HG02973 (cell line): ENCODE measurements around the gene LCE2A.
"Not testable (repeated sequence)": the region's sequence is repeated elsewhere in the genome, so short reads cannot be mapped to it uniquely, and the experiment has no call there.

Experiments
- ATAC-seq: cut with Tn5 transposase; IDR thresholded peaks from one replicate; pipeline ENCODE4 v1.9.1; 2021; ENCODE audit warnings: moderate library complexity; ENCODE audit not compliant: unreplicated experiment

Gene LCE2A

GRCh38 chr1:152697701-152698600 is at the start of gene LCE2A:
LCE2A (plus strand) TSS chr1:152698345; CDS start chr1:152698902, 557 bp downstream.
- ATAC-seq: no peak

- no peak for ATAC-seq
Observed at GRCh38 chr1:152654110-152654509, 44.0 kb upstream of the LCE2A start.

- ATAC-seq: no peak
Observed at GRCh38 chr1:152656459-152656858, 41.7 kb upstream of the LCE2A start.

GRCh38 chr1:152657677-152658076 is 40.5 kb upstream of the LCE2A start:
- ATAC-seq: no peak

- ATAC-seq: no peak
Observed at GRCh38 chr1:152658649-152659048, 39.5 kb upstream of the LCE2A start.

- no peak for ATAC-seq
Observed at GRCh38 chr1:152663098-152663497, 35.0 kb upstream of the LCE2A start, which contains the start of gene LCE2D. LCE2D (plus strand) TSS chr1:152663380; CDS start chr1:152664106, 726 bp downstream.

- not testable (repeated sequence) for ATAC-seq
Observed at GRCh38 chr1:152666171-152666570, 32.0 kb upstream of the LCE2A start.

GRCh38 chr1:152667648-152668047 is 30.5 kb upstream of the LCE2A start:
- no peak for ATAC-seq

- ATAC-seq: no peak
Observed at GRCh38 chr1:152673016-152673415, 25.1 kb upstream of the LCE2A start.

- ATAC-seq: not testable (repeated sequence)
Observed at GRCh38 chr1:152674983-152675382, 23.2 kb upstream of the LCE2A start, which contains the start of gene LCE2C. LCE2C (plus strand) TSS chr1:152675279; CDS start chr1:152676016, 737 bp downstream.

- ATAC-seq: no peak
Observed at GRCh38 chr1:152679459-152679858, 18.7 kb upstream of the LCE2A start.

GRCh38 chr1:152681616-152682015 is 16.5 kb upstream of the LCE2A start:
- no peak for ATAC-seq

GRCh38 chr1:152683846-152684245 is 14.3 kb upstream of the LCE2A start:
- ATAC-seq: no peak

- not testable (repeated sequence) for ATAC-seq
Observed at GRCh38 chr1:152685823-152686222, 12.3 kb upstream of the LCE2A start, which contains the start of gene LCE2B. LCE2B (plus strand) TSS chr1:152686123; CDS start chr1:152686844, 721 bp downstream.

GRCh38 chr1:152699746-152700145 is 1.6 kb downstream of the LCE2A start:
- no peak for ATAC-seq

- ATAC-seq: no peak
Observed at GRCh38 chr1:152707860-152708259, 9.7 kb downstream of the LCE2A start, which contains the start of gene LCE4A. LCE4A (plus strand) TSS chr1:152708160; CDS start chr1:152709076, 916 bp downstream.

GRCh38 chr1:152718238-152718637 is 20.1 kb downstream of the LCE2A start:
- ATAC-seq: no peak

GRCh38 chr1:152725261-152725660 is 27.1 kb downstream of the LCE2A start:
- no peak for ATAC-seq

- no peak for ATAC-seq
Observed at GRCh38 chr1:152728986-152729385, 30.8 kb downstream of the LCE2A start.

GRCh38 chr1:152735648-152736047 is 37.5 kb downstream of the LCE2A start:
- ATAC-seq: no peak

- no peak for ATAC-seq
Observed at GRCh38 chr1:152737997-152738396, 39.9 kb downstream of the LCE2A start.

- no peak for ATAC-seq
Observed at GRCh38 chr1:152739841-152740240, 41.7 kb downstream of the LCE2A start.
